Occipital lobe (tissue), 2 donors: Measurements from ENCODE around the gene MARF1. TPM values are rescaled to one million over a fixed set of nuclear protein-coding genes. Genes with fewer than 3 reads are reported as not detected.
A peak's percentile ranks its signal among the peaks of the same experiment; 100 is the strongest.
"Not testable (repeated sequence)": the region's sequence is repeated elsewhere in the genome, so short reads cannot be mapped to it uniquely, and the experiment has no call there.

Experiments
- DNase-seq: peaks from one replicate; lab custom pipeline; 2025; lab: John Stamatoyannopoulos, UW
- total RNA-seq: library from RNA; depleted of rRNA; stranded (reverse); fragments of >200 nt; gene quantifications from one replicate; pipeline ENCODE4 v1.2.3, GENCODE V29; 2014

Gene MARF1, protein sequence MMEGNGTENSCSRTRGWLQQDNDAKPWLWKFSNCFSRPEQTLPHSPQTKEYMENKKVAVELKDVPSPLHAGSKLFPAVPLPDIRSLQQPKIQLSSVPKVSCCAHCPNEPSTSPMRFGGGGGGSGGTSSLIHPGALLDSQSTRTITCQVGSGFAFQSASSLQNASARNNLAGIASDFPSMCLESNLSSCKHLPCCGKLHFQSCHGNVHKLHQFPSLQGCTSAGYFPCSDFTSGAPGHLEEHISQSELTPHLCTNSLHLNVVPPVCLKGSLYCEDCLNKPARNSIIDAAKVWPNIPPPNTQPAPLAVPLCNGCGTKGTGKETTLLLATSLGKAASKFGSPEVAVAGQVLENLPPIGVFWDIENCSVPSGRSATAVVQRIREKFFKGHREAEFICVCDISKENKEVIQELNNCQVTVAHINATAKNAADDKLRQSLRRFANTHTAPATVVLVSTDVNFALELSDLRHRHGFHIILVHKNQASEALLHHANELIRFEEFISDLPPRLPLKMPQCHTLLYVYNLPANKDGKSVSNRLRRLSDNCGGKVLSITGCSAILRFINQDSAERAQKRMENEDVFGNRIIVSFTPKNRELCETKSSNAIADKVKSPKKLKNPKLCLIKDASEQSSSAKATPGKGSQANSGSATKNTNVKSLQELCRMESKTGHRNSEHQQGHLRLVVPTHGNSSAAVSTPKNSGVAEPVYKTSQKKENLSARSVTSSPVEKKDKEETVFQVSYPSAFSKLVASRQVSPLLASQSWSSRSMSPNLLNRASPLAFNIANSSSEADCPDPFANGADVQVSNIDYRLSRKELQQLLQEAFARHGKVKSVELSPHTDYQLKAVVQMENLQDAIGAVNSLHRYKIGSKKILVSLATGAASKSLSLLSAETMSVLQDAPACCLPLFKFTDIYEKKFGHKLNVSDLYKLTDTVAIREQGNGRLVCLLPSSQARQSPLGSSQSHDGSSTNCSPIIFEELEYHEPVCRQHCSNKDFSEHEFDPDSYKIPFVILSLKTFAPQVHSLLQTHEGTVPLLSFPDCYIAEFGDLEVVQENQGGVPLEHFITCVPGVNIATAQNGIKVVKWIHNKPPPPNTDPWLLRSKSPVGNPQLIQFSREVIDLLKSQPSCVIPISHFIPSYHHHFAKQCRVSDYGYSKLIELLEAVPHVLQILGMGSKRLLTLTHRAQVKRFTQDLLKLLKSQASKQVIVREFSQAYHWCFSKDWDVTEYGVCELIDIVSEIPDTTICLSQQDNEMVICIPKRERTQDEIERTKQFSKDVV (N-terminal part only)
- 24.0 TPM for total RNA-seq

DNA sequence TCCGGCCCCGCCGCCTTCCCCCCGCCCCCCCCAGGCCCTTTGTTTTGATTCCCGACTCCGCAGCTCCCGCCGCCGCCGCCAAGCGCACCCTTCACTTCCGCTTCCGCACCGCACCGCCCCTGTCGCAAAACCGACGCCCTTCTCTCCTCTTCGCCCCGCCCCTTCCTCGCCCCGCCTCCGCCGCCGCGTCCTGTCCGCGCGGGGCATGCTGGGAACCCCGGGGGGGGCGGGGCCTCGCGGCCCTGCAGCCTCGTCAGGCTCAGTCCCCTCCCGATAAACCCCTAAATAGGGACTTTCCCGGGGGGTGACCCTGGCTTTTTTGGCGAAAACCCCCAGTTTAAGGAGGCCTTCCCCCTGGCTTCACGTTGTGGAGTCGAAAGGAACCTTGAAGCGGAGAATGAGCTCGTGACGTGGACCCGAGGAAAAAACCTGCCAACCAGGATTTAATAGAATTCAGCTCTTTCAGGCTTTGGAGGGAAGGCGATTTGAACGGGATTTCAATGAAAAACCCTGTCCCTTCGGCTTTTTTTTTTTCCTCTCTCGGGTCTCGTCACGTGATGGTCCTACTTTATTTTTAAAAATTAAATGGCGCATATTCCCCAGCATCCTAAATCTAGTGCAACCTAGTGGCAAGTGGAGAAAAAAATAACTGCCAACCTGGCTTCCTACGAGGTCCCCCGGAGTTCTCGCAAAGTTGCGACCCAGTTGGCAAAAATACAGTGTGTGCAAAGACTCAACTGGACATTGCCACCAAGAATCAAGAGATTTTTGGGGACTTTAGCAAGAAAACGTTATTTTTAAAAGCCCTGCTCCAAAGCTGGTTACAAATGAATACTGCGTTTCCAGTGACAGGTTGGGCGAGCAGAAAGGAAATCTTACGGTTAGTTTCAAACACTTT, at the start of gene MARF1:
TSS of gene MARF1 (minus strand) at position 107 of the 898 bp plus-strand sequence. CDS start 3,921 bp downstream, outside the sequence.
- peak; percentile 93 for DNase-seq

DNA sequence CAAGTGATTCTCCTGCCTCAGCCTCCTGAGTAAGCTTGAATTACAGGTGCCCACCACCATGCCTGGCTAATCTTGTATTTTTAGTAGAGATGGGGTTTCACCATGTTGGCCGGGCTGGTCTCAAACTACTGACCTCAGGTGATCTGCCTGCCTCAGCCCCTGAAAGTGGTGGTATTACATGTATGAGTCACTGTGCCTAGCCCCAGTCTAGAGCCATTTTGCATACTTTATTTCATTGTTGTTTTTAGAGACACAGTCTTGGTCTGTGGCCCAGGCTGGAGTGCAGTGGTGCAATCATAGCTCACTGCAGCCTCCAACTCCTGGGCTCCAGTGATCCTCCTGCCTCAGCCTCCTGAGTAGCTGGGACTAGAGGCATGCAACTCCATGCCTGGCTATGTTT, 49.6 kb upstream of the MARF1 start:
- not testable (repeated sequence) for DNase-seq

DNA sequence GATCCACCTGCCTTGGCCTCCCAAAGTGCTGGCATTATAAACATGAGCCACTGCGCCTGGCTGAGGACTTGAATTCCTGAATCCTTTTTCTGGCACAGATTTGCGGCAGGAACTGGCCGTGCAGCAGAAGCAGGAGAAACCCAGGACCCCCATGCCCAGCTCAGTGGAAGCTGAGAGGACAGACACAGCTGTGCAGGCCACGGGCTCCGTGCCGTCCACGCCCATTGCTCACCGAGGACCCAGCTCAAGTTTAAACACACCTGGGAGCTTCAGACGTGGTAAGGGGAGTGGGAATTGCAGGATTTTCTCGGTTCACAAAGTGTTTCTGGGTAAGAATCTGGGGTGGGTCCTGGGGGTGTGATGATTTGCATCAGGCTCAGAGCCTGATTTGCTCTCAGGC, 48.1 kb upstream of the MARF1 start:
- DNase-seq, result no peak

DNA sequence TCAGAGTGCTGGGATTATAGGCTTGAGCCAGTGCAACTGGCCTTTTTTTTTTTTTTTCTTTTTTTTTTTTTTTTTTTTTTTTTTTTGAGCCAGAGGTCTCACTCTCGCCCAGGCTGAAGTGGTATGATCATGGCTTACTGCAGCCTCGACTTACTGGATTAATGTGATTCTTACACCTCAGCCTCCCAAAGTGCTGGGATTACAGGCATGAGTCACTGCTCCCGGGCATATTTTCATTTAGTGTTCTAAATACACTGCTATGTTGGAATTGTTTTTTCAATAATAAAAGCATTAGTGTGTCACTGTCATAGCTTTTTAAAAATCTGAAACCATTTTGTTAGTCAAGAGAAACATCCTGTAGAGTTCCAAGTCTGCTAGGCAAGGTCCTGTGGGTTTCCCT, 47.3 kb upstream of the MARF1 start:
- DNase-seq, result no peak

DNA sequence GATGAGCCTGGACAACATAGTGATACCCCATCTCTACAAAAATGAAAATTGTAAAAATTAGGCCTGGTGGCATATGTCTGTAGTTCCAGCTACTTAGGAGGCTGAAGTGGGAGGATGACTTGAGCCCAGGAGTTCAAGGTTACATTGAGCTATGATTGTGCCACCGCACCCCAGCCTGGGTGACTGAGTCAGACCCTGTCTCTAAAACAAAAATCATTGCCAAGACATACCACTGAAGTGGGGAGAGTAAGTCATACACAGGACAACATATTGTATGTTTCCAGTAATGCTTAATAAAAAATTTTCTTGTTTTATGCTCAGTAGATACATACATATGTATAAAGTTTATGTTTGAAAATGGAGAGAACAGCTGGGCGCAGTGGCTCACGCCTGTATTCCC, 46.3 kb upstream of the MARF1 start:
- DNase-seq, result no peak

DNA sequence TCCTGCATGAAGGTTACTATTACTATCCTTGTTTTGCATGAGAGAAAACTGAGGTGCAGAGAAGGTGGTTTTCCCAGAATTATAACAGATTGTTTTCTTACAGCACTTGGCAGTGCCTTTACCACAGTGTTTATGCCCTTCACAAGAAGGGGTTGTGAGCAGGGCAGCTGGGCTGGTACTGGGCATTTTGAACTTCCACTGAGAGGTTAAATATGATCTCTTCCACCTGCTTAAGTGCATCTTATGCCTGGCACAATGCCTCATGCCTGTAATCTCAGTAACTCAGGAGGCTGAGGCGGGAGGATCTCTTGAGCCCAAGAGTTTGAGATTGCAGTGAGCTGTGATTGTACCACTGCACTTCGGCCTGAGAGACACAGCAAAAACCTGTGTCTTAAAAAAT, 43.3 kb upstream of the MARF1 start:
- DNase-seq, result no peak

DNA sequence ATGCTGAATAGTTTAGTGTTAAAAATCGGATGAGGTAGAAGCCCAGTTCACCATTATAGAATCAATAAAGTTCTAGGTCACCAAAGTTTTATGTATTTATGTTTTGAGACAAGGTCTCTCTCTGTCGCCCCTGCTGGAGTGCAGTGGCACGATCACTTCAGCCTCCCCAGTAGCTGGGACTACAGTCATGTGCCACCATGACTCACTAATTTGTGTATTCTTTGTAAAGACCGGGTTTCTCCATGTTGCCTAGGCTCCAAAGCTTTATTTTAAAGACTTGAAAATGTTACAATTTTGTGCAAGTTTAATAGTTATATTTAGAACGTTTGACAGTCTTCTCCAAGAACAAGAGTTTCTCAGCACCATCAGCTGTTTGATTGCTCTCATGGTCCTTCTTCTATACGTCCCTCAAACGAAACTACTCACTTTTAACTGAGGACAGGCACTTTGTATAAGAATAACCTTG, 39.2 kb upstream of the MARF1 start:
- peak; percentile 22 for DNase-seq

DNA sequence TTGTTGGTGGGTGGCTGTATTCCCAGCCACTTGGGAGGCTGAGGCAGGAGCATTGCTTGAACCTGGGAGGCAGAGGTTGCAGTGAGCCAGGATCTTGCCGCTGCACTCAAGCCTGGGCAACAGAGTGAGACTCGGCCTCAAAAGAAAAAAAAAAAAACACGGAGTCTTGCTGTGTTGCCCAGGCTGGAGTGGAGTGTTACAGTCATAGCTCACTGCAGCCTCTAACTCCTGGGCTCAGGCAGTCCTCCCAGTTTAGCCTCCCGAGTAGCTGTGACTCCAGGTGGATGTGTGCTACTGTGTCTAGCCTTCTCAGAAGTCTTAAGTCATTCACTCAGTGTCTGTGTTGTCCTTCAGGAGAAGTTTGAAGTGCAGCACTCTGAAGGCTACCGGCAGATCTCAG, 34.5 kb upstream of the MARF1 start:
- DNase-seq, result no peak

DNA sequence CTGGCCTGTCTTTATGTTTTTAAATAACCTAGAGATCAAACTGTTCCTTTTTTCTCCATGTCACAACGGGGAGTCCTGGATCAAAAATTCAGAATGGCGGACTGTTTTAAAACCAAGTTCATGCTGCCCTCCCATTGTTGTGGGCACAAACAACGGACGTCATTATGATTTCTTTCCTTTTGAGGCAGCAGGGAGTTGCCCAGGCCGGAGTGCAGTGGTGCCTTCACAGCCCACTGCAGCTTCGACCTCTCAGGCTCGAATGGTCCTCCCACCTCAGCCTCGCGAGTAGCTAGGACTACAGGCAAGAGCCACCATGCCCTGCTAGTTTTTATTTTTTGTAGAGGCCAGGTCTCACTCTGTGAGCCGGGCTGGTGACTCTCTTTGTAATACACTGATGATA, 33.6 kb upstream of the MARF1 start:
- no peak for DNase-seq

DNA sequence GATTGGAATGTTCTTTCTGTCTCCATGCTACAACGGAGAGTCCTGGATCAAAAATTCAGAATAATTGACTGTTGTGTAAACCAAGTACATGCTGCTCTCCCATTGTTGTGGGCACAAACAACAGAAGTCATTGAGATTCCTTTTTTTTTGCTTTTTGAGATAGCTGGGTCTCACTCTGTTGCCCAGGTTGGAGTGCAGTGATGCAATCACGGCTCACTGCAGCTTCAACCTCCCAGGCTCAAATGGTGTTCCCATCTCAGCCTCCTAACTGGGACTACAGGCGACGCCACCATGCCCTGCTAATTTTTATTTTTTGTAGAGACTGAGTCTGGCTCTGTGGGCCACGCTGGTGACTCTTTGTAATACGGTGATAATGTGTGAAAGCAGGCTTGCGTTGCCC, 31.6 kb upstream of the MARF1 start:
- no peak for DNase-seq

DNA sequence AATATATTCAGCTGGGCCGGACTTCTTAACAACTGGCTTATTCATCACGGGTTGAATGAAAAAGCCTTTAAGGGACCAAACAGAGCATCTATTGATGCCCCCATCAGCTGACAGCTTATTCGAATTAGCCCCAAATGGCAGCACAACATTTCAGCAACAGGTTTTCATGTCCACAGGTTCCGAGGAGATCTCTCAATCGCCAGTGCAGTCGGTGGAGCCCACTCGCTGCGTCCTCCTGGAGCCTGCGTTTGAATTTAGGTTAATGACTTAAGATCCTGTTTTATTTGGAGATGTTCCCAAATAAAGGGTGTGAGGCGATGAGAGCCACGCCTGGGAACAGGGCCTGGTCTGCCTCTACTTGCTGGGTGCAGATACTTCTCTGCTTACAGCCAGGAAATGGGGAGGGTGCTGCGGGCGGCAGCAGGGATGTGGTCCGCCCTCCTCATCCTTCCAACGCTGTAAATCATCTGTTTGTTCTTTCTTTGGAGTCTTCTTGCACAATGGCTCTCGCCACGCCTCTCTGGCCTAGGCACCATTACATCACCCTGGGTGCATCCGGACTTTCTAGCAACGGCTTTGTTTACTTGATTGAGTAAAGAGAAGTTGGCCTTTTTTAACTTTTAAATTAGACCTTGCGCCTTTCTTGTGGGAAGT, 29.7 kb upstream of the MARF1 start:
- peak; percentile 71 for DNase-seq

DNA sequence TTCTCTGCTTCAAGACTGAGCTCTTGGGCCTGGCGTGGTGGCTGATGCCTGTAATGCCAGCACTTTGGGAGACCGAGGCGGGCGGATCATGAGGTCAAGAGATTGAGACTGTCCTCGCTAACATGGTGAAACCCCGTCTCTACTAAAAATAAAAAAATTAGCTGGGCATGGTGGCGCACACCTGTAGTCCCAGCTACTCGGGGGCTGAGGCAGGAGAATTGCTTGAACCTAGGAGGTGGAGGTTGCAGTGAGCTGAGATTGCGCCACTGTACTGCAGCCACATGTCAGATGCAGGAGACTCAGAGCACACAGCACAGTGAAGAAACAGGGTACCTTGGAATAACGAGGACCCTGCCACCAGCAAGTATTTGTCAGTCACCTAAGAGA, 29.2 kb upstream of the MARF1 start:
- DNase-seq, result not testable (repeated sequence)

DNA sequence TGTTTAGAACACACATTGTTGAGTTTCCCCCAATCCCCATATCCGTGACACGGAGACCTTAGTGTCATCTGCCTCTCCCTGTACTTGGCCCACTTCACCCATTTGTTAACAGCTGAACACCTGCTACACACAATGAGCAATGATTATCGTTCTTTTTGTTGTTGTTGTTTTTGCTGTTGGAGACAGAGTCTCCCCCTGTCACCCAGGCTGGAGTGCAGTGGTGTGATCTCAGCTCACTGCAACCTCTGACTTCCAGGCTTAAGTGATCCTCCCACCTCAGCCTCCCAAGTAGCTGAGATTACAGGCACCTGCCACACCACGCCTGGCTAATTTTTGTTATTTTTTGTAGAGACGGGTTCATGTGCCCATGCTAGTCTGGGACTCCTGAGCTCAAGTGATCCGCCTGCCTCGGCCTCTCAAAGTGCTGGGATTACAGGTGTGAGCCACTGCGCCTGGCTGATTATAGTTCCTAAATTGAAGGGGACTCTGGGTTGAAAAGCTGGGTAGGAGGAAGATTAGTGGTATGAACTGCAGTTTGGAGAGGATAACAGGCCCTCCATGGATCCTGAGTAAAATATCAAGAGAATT, 28.7 kb upstream of the MARF1 start:
- no peak for DNase-seq

DNA sequence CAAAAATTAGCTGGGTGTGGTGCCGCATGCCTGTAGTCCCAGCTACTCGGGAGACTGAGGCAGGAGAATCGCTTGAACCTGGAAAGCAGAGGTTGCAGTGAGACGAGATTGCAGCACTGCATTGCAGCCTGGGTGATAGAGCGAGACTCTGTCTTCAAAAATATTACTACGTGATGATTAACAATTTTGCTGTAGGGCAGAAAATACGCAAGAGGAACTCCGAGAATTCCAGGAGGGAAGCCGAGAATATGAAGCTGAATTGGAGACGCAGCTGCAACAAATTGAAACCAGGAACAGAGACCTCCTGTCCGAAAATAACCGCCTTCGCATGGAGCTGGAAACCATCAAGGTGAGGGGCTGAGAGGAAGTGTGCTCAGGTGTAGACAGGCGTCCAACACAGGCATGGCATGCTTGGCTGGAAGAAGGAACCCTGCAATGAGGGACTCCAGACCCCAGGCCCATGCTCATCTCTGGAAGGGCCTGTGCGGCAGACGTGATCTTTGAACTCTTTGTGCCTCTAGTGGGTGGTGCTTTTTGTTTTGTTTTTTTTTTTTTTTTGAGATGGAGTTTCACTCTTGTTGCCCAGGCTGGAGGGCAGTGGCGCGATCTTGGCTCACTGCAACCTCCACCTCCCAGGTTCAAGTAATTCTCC, 24.3 kb upstream of the MARF1 start:
- DNase-seq, result no peak

DNA sequence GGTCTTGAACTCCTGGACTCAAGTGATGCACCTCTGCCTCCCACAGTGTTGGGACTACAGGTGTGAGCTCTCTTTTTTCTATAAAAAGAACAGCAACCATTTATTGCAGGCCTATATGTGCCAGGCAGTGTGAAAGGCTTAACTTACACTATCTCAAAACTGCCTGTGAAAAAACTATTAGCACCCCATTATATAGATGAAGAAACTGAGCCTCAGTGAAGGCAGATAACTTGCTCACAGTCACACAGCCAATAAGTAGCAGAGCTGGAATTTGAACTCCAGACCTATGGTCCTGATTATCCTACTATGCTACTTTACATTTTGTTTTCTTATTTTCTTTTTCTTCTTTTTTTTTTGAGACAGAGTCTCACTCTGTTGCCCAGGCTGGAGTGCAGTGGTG, 22.2 kb upstream of the MARF1 start:
- no peak for DNase-seq

DNA sequence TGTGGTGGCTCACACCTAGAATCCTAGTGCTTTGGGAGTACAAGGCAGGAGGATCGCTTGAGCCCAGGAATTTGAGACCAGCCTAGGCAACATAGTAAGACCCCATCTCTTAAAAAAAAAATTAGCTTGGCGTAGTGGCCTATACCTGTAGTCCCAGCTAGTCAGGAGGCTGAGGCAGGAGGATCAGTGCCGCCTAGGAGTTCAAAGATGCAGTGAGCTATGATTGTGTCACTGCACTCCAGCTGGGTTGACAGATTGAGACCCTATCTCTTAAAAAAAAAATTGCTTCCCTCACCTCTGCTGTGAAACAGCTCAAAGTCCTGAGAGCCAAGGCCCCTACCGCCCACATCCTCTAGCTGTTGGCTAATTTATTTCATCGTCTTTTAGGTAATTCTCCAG, 17.2 kb upstream of the MARF1 start:
- DNase-seq, result no peak

DNA sequence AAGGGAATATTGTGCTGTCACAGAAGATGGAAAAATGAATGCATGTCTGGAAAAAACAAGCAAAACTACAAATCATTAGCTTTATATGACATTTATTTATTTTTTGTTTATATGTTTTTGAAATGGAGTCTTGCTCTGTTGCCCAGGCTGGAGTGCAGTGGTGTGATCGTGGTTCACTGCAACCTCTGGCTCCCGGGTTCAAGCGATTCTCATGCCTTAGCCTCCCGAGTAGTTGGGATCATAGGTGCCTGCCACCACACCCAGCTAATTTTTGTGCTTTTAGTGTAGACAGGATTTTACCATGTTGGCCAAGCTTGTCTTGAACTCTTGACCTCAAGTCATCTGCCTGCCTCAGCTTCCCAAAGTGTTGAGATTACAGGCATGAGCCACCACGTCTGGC, 15.6 kb upstream of the MARF1 start:
- DNase-seq, result no peak

DNA sequence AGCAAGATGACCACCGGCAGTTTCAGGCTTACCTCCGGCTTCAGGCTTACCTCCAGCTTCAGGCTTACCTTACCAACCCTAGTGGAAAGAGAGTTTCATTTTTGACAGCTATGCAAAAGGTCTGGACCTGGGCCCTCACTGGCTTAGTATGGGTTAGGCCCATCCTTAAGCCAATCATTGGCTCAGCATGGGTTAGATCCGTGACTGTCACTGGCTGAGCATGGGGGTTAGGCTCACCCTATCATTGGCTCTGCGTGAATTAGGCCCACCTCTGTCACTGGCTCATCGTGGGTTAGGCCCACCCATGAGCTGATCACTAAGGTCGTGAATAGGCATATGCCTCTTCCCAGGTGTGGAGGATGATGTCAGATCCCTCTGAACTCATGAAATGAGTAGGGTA, 15.2 kb upstream of the MARF1 start:
- DNase-seq, result no peak

DNA sequence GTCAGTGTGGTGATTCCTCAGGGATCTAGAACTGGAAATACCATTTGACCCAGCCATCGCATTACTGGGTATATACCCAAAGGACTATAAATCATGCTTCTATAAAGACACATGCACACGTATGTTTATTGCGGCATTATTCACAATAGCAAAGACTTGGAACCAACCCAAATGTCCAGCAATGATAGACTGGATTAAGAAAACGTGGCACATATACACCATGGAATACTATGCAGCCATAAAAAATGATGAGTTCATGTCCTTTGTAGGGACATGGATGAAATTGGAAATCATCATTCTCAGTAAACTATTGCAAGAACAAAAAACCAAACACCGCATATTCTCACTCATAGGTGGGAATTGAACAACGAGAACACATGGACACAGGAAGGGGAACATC, 12.6 kb upstream of the MARF1 start:
- DNase-seq, result not testable (repeated sequence)
